Activated CD4-positive, alpha-beta memory T cell treated with anti-CD3 and anti-CD28 coated beads for 36 hours (primary cell): ENCODE measurements around the gene LAMTOR5. TPM values are rescaled to one million over a fixed set of nuclear protein-coding genes. Genes with fewer than 3 reads are reported as not detected.

Experiments
- total RNA-seq, 2 experiments: library from RNA; stranded (reverse); gene quantifications; one replicate each; pipeline ENCODE4 v1.2.3, GENCODE V29; 2021

The LAMTOR5 gene
- total RNA-seq, 2 experiments from 2014 or later: 151 to 153 TPM

Other genes starting within 250 kb of the LAMTOR5 start
- gene KCNC4, start 197.4 kb downstream of the LAMTOR5 start, total RNA-seq: 10 to 100 TPM; 15.0 to 15.1 TPM
- gene RBM15, start 68.3 kb downstream of the LAMTOR5 start, total RNA-seq: 10 to 100 TPM; 59.1 to 60.2 TPM
- gene SLC16A4, start 16.7 kb downstream of the LAMTOR5 start, total RNA-seq: under 1 TPM; 0.19 to 0.48 TPM
- gene PROK1, start 43.5 kb upstream of the LAMTOR5 start, total RNA-seq: not detected
- not detected for gene KCNA10, start 111.5 kb upstream of the LAMTOR5 start, total RNA-seq
- under 1 TPM; 0.24 to 0.36 TPM for gene KCNA2, start 198.7 kb upstream of the LAMTOR5 start, total RNA-seq